Ascending aorta (tissue), 2 donors: ENCODE data around the gene PRICKLE2. TPM values are rescaled to one million over a fixed set of nuclear protein-coding genes. Genes with fewer than 3 reads are reported as not detected.

Experiments used
- DNase-seq, 2 donors: peaks; one replicate each; pipeline ENCODE4 v3.0.0-alpha.2; 2019; ENCODE audit warnings: low spot score in 2 of 2
- H3K27ac ChIP-seq, 2 donors: fragments of 200-600 bp; sonication (generic); one replicate each; pipeline ENCODE4 v1.5.1; 2016 to 2017; ENCODE audit warnings: mild to moderate bottlenecking in 1 of 2
- H3K27me3 ChIP-seq: fragments of 200-600 bp; sonication (generic); one replicate; pipeline ENCODE4 v1.5.1; 2017
- H3K36me3 ChIP-seq, 2 donors: fragments of 200-600 bp; sonication (generic); one replicate each; pipeline ENCODE4 v1.5.1; 2016
- H3K4me1 ChIP-seq, 2 donors: fragments of 200-600 bp; sonication (generic); one replicate each; pipeline ENCODE4 v1.5.1; 2016 to 2017; ENCODE audit warnings: mild to moderate bottlenecking in 1 of 2
- H3K4me3 ChIP-seq, 2 donors: fragments of 200-600 bp; sonication (generic); one replicate each; pipeline ENCODE4 v1.5.1; 2016 to 2017; ENCODE audit warnings: mild to moderate bottlenecking in 1 of 2
- H3K9me3 ChIP-seq, 2 donors: fragments of 200-600 bp; sonication (generic); one replicate each; pipeline ENCODE4 v1.5.1; 2016
- intact Hi-C: fragments of 100-400 bp; cut with DNase I; formaldehyde crosslinking; loops from one replicate; pipeline ENCODE4 v1.15.1; 2023
- total RNA-seq: library from RNA; depleted of rRNA; stranded (reverse); fragments of >200 nt; gene quantifications from one replicate; pipeline ENCODE4 v1.1.0, GENCODE V29; 2016
- TF ChIP-seq, protein P1 (sequence below), 3 experiments: fragments of 200-600 bp in 2 of 3; fragments of 450-650 bp in 1 of 3; sonication (generic) in 2 of 3; IDR thresholded peaks; one replicate each; pipeline ENCODE4 v1.5.1; 2016 to 2019; ENCODE audit warnings: antibody characterized with exemption in 3 of 3, mild to moderate bottlenecking in 1 of 3, moderate library complexity in 1 of 3

Gene PRICKLE2
- total RNA-seq, 1 donor from 2014 or later = 24.7 TPM

DNA sequence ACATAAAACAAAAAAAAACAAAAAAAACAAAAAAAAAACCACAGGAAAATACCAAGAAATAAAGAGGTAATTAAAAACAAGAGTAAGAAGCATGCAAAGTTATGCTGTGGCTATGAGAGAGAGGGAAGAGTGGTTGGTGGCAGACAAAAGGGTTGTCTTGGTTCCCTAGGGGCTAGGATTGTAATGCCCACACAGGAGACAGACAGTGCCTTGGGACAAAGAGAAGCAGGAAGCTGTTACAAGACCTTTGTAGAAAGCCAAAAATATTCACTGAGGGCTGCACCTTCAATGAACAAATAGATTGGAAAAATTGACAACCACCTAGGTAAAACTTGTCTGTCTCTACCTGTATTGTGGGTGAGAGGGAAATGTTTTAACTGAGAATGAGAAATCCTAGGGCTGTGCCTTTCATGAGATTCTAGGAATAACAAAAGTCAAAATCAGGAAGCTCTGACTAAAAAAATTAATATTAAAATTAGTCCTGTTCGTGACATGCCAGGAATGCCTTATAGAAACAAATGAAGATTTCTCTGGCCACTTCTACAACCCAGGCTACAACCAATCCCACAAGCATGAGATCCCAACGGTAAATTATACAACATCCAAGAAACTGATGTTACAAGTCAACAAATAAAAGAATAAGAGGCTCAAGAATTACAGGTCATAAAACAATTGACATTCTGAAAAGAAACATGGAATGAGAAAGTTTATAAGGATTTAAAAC, 45.0 kb upstream of the PRICKLE2 start:
- DNase-seq = no peak
- Histone ChIP-seq H3K27ac (no peak overlapping the region), H3K27me3 (no peaks in the 10 kb centered on the region), H3K36me3 (no peaks in the 10 kb centered on the region), H3K9me3 (no peaks in the 10 kb centered on the region), H3K4me1 (peaks cover 3% of the 10 kb centered on the region in 2 donors), H3K4me3 (no peak overlapping the region)
- TF ChIP-seq, protein P1, sequence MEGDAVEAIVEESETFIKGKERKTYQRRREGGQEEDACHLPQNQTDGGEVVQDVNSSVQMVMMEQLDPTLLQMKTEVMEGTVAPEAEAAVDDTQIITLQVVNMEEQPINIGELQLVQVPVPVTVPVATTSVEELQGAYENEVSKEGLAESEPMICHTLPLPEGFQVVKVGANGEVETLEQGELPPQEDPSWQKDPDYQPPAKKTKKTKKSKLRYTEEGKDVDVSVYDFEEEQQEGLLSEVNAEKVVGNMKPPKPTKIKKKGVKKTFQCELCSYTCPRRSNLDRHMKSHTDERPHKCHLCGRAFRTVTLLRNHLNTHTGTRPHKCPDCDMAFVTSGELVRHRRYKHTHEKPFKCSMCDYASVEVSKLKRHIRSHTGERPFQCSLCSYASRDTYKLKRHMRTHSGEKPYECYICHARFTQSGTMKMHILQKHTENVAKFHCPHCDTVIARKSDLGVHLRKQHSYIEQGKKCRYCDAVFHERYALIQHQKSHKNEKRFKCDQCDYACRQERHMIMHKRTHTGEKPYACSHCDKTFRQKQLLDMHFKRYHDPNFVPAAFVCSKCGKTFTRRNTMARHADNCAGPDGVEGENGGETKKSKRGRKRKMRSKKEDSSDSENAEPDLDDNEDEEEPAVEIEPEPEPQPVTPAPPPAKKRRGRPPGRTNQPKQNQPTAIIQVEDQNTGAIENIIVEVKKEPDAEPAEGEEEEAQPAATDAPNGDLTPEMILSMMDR (IDR thresholded peaks at IDR 0.05) = no peak
- intact Hi-C loops = no loop called here

- TF ChIP-seq, protein P1 (IDR thresholded peaks at IDR 0.05) = no peak
- Histone ChIP-seq H3K27me3 (no peaks in the 10 kb centered on the region), H3K4me1 (peaks cover 6 to 13% of the 10 kb centered on the region in 2 donors), H3K9me3 (no peaks in the 10 kb centered on the region), H3K4me3 (no peak overlapping the region), H3K36me3 (no peaks in the 10 kb centered on the region), H3K27ac (no peak overlapping the region)
- DNase-seq = no peak
- intact Hi-C loops = loop anchor here (10.0 kb wide), 2 partner anchors 216 to 244 kb away; partner anchors contain the start of gene PSMD6
Measured at GRCh38 chr3:64268926-64269325, 43.7 kb upstream of the PRICKLE2 start.

- H3K27me3 ChIP-seq = no peaks in the 10 kb centered on the region
- H3K4me3 ChIP-seq = peak overlapping the region; percentile 63 to 75
- H3K36me3 ChIP-seq = no peaks in the 10 kb centered on the region
- TF ChIP-seq, protein P1 (IDR thresholded peaks at IDR 0.05) = peak in 1 of 3 experiments; percentile 4
- H3K9me3 ChIP-seq = no peaks in the 10 kb centered on the region
- DNase-seq = peak in 1 of 2 donors; percentile 86
- intact Hi-C loops = loop anchor here (2.0 to 10.0 kb wide), 4 partner anchors 43 to 243 kb away; partner anchors contain the start of genes PRICKLE2 and PSMD6
- peak overlapping the region; percentile 81 to 85 for H3K27ac ChIP-seq
- peaks cover 6 to 13% of the 10 kb centered on the region in 2 donors for H3K4me1 ChIP-seq
Measured at GRCh38 chr3:64267721-64268604, 42.7 kb upstream of the PRICKLE2 start.

DNA sequence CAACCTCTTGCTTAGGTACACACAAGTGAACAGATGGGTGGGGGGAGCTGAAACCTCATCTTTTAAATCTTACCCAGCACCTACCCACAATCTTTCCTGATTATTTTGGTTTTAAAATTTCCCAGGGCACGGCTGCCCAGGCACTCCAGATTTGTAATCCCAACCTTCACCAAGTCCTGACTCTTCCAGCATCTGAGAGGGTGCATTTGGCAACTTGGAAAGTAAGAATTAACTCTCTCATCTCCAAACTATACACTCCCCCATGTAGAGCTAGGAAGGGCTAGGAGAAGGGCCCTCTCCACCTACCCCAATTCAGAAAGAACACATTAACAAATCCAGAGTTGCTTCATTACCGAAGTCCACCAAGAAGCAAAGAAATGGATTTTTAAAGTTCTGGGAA, 41.7 kb upstream of the PRICKLE2 start:
- intact Hi-C loops = loop anchor here (2.0 to 10.0 kb wide), 4 partner anchors 42 to 242 kb away; partner anchors contain the start of genes PRICKLE2 and PSMD6

More for the DNA sequence above, 41.7 kb upstream of the PRICKLE2 start:
- Histone ChIP-seq H3K4me1 (peaks cover 6 to 13% of the 10 kb centered on the region in 2 donors), H3K4me3 (peak overlapping the region; percentile 63 to 75), H3K27me3 (no peaks in the 10 kb centered on the region), H3K9me3 (no peaks in the 10 kb centered on the region), H3K36me3 (no peaks in the 10 kb centered on the region), H3K27ac (peak overlapping the region; percentile 81 to 85)
- TF ChIP-seq, protein P1 (IDR thresholded peaks at IDR 0.05) = no peak
- DNase-seq = no peak
